Head of caudate nucleus (tissue), 42 donors: ENCODE results near the gene NNAT.
A peak's percentile ranks its signal among the peaks of the same experiment; 100 is the strongest.

Experiments used
- DNase-seq, 42 donors: peaks; one replicate each; pipeline versions ENCODE4 v3.0.0 to v3.0.0-alpha.2; 2020 to 2021; ENCODE audit warnings: mixed read lengths in 7 of 42
- intact Hi-C: fragments of 100-400 bp; cut with DNase I; formaldehyde crosslinking; loops from one replicate; pipeline ENCODE4 v1.15.0; 2022

Gene NNAT

GRCh38 chr20:37498066-37498665, 22.9 kb upstream of the NNAT start:
- no peak for DNase-seq
- intact Hi-C loops, result no loop called here

DNA sequence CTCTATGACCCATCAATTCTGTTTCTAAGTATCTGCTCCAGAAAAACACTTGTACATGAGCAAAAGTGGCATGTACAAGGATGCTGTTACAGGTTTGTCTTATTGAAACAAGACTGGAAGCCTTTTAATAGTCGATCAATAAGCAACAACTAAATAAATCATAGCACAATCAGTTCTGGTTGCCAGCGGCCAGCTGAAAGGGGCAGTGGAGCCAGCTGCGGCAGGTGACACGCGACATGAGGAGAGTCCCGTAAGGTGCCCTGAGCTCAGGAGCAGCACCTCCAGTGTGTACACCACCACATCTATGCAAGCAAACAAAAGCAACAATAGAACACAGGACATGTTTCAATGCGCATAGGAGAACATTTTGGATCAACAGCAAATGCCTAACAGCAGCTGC, 20.7 kb upstream of the NNAT start:
- intact Hi-C loops, result no loop called here
- DNase-seq, result peak in 1 of 42 donors; percentile 16

DNA sequence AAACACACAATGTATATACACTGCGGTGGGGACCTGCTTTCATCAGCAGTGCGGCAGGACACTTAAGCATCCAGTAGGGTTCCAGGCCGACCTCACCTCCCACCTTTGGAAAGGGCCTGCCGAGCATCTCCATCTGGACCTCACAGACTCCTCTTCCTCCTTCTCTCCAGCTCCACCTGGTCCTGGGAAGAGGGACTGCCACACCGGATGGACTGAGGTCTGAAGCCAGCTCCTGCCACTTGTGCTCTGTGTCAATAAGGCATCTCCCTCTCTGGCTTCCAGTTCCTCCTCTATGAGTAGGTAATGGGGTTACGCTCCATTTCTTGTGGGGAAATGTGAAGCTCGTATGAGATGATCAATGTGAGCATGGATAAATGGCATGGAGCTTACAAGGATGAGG, 19.1 kb upstream of the NNAT start:
- intact Hi-C loops, result no loop called here
- no peak for DNase-seq

DNA sequence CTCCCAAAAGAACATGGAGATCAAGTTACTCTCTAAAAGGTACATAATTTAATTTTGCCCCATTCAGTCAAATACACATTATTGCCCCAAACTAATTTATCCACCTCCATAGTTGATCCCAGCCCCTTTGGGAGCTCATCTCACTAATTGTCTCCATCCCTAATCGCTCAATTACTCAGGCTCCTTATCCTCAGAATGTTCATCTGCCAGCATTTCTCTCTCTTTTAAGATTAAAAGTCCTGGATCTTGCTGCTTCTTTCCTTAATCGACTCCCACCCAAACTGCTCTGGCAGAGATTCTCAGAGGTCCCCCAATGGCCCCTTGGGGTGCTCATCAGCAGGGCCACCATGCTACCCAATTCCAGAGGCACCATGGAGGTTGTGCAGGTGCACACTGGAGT, 18.4 kb upstream of the NNAT start:
- DNase-seq, result no peak
- intact Hi-C loops, result no loop called here

DNA sequence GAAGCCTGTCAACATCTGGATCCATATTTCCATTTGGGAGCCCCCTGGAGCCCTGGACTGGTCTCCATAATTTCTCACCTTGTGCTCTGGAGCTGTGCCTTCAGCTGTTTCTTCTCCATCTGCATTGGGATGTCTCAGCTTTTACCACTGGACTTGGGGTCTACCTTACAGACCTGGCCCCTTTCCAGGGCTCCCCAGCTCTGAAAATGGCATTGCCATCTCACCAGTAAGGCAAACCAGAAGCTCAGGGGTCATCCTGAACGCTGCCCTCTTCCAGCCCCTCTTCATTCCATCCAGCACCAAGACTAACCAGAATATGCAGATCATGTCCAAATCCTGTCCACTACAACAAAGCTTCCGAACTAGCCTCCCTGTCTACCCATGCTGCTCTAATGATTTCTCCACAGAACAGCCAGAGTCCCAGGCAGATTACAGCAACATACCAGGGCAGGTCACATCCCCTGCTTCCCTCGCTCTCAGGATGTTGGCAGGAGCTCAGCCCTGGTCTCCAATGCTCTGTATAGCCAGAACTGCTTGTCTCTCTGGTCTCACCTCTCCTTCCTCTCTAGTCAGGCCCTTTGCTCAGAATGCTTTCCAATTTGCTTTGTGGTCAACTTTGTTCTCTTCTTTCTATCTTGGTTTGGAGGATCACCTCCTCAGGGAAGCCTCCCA, 17.7 kb upstream of the NNAT start:
- no peak for DNase-seq
- intact Hi-C loops, result no loop called here

- intact Hi-C loops, result no loop called here
- DNase-seq, result peak in 6 of 42 donors; percentile 22 to 73 (median 54)
Measured at GRCh38 chr20:37504404-37505096, 16.5 kb upstream of the NNAT start.

- intact Hi-C loops, result no loop called here
- DNase-seq, result peak in 1 of 42 donors; percentile 11
Measured at GRCh38 chr20:37505263-37506151, 15.5 kb upstream of the NNAT start.

DNA sequence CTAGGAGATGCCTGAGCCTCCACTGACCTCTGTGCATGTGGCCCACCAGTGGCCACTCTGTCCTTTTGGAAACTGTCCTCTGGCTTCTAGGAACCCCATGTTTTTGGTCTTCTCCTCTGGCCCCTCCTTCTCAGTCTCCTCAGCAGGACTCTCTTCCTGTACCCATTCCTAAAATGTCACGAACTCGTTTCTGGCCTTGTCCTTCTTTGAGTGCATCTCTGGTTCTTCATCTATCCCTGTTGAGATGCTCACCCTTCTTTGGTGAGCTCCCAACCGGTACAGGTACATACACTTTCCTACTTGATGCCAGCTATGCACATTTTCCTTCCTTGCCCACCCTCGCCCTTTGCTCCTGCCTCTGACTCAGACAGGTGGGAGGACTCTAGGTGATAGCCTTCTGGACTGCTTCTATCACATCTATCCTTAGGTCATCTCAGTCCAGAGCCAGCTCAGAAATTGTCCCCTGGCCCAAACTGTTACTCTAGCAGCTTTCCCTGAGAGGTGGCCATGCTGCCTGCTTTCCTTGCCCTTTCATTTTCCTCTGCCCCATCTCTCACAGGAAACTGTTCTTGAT, 14.8 kb upstream of the NNAT start:
- intact Hi-C loops, result no loop called here

DNA sequence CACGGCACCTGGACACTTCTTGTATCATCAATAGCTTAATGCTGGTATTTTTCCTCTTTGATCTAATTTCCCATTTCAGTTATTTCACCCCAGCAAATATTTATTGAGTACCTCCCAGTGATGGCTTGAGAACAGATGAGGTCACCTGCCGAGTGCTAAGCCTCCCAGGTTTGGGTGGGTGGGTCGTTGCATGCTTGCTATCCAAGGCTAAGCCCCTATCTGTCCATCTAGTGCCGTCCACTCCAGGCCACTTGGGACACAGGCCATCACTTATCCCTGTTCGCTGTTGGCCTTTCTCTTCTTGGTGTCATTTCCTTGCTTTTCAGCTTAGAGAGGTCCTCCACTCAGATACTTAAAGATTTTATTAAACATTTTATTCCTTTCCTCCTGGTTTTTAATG, 10.8 kb upstream of the NNAT start:
- intact Hi-C loops, result no loop called here
- DNase-seq, result no peak

More for the DNA sequence above, 14.8 kb upstream of the NNAT start:
- peak in 1 of 42 donors; percentile 22 for DNase-seq

DNA sequence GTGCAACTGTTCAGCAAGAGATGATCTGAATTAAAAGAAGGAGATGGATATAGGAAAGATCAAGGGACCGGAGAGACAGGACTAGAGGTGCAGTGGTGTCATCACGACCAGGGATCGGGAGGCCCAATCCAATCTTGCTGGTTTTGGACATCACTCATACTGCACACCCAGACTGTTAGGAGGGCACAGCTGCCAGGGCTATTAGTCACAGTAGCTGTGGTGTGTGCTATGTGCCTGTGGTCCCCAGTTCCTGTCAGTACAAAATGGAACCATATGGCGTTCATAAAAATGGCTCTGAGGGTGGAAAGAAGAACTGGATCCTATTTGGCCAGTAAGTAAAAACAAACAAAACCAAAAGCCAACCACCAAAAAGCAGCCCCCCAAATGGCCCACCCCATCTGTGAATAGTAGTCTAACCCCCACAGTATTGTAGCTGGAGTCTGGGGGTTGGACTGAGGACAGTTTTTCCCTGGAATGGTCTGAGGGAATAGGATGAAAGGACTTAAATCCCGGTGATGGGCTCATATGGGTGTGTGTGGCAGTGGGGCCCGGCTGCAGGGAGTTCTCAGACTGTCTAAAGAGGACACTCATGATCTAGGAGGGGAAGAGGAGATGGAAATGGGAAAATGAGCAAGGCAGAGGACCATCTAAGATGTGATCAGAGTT, 9.3 kb upstream of the NNAT start:
- DNase-seq, result no peak
- intact Hi-C loops, result no loop called here

- intact Hi-C loops, result no loop called here
- no peak for DNase-seq
Measured at GRCh38 chr20:37513779-37514359, 7.2 kb upstream of the NNAT start.

GRCh38 chr20:37515876-37516275, 5.2 kb upstream of the NNAT start:
- intact Hi-C loops, result no loop called here
- DNase-seq, result peak in 8 of 42 donors; percentile 19 to 71 (median 48)

DNA sequence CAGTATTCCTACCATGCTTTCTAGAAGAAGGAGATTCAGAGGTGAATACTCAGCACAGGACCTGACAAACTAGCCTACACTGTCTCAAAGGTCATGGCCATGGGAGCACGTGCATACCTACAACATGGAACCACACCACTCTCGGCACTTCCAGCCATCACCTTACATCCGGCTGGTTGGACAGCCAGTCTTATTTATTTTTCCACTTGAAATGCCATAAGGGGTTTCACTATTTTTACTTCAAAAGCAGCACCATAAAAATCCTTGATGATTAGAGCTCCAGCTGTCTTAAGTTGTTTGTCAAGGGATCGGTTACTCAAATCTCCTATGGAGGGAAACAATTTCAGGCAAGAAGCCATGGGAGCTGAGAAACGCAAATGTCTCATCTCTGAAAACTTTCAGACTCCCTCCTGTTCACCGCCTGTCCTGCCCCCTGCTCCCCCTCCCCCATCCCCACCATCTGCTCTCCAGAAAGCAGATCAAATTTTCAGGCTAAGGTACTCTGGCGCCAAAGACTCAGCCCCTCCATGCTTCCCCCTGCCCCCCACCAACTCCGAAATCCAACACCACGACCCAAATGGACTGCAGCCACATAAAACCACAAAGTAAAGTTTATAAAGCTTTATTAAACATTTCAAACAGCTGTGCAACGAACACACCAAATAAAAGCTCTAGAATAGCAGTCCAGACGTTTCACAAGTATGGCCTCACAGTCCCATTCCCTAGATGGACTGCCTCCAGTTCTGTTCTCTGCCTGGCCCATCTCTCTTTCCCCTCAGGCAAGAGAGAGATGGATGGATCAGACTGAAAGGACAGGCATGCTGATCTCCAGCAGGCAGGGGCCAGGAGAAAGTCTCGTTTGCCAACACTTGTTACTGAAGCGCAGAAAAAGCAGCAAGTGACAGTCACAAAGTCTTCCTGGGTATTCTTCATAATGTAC, 4.0 kb upstream of the NNAT start:
- peak in 1 of 42 donors; percentile 11 for DNase-seq
- intact Hi-C loops, result no loop called here

GRCh38 chr20:37518059-37518458, 3.0 kb upstream of the NNAT start:
- intact Hi-C loops, result no loop called here
- peak in 1 of 42 donors; percentile 25 for DNase-seq

DNA sequence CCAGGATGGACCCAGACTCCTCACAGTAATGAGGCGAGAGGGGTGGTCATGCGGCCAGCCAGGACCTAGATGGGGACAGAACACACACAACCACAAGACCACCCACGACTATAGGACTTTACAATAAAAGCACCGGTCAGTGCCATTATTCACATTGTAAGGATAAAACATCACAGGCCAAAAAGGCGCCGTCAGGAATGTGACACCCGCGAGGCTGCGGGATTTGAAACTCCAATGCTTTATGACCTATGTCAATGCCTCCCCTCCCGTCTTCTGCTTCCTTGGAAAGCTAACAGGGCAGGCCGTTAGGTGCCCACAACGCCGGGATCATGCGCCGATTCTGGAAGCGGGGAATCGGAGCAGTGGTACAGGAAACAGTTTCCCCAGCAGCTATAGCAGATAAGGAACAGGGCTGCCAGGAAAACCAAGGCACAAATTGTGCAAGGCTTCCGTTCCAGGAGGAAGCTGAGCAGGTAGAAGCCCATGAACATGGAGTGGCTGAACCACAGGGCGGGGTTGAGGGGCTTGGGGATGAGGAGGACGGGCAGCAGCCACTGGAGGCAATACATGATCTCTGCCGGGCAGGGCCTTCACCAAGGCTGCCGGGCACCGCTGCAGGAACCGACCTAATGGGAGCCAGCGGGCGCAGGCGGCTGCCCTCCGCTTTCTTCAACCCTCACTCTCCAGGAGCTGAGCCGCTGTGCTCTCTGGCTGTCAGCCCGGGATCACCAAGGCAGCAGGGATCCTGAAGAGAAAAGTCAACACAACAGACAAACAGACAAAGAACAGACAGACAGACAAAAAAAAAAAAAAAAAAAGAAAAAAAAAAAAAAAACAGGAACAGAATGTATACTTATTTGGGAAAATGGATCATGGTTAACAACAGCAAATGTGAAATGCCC, 2.2 kb upstream of the NNAT start:
- peak in 29 of 42 donors; percentile 10 to 72 (median 49) for DNase-seq
- intact Hi-C loops, result no loop called here
